Measurements from ENCODE around the gene NCAM1. TPM values are rescaled to one million over a fixed set of nuclear protein-coding genes. Genes with fewer than 3 reads are reported as not detected.
A peak's percentile ranks its signal among the peaks of the same experiment; 100 is the strongest.

The NCAM1 gene
- total RNA-seq, 3 donors from 2014 or later: 6.3 to 97.0 (median 9.3) TPM

DNA sequence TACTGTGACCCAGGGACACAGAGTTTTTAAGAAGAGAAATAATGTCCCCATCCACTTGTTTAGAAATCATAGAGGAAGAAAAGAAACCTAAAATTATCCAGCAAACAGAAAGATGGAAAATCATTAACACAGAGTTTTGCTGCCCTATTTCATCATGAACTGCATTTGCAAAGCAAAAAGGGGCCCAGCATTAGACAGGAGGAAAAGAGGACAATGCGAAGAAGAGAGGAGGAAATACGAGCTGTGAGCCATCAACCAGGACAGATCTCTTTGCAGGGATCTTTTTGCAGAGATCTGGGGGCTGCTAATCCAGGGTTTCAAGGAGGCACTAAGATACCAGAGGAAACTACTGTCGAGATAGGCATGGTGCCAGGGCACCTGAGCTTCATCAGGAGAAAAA lies 14.4 kb upstream of the NCAM1 start:
- H3K4me3 ChIP-seq: no peak overlapping the region
- intact Hi-C loops (cut with DNase I, micrococcal nuclease): no loop called here
- no peak for DNase-seq
- no peak for ATAC-seq
- H3K9me3 ChIP-seq: no peaks in the 10 kb centered on the region
- H3K36me3 ChIP-seq (ENCODE audit: low read depth): no peaks in the 10 kb centered on the region
- no peaks in the 10 kb centered on the region for H3K4me1 ChIP-seq (ENCODE audit: low read depth)
- no peak for TF ChIP-seq CTCF (IDR thresholded peaks at IDR 0.05)

DNA sequence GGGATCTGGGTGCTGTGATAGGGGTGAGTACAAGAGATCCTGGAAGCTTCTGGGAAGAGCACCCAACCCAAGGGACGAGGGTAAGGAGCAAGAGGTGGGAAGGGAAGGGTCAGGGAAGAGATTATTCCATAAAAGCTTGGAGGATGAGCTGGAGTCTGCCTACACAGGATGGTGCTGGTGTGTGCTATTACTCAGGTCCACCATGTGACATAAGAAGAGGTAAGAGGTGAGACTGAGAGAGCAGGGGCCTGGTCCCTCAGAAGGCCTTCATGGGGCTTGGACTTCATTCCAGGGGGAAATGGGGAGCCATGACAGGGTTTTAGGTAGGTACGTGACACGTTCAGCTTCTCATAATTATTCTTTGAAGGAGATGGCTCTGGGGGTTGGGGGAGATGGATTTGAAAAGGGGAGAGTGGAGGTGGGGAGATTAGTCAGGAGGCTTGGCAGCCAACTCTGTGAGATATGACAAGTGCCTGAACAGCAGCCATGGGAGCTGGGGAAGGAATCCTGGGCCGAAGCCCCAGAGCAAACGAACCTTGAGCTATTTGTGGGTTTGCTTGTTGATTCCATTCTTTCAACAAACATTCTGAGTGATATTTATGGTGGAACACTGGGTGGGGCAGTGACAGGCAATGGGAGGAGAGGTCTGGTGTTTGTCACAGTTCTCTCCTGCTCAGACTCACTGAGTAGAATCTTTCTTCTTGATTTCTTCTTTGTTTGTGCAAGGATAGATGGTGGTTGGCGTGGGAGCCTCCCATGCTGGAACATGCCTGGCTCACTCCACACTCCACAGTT lies 11.2 kb upstream of the NCAM1 start:
- Histone ChIP-seq H3K4me1 (ENCODE audit: low read depth) (no peaks in the 10 kb centered on the region), H3K9me3 (no peaks in the 10 kb centered on the region), H3K36me3 (ENCODE audit: low read depth) (no peaks in the 10 kb centered on the region), H3K4me3 (no peak overlapping the region)
- no peak for TF ChIP-seq CTCF (IDR thresholded peaks at IDR 0.05)
- intact Hi-C loops (cut with DNase I, micrococcal nuclease): no loop called here
- no peak for ATAC-seq
- DNase-seq: no peak

DNA sequence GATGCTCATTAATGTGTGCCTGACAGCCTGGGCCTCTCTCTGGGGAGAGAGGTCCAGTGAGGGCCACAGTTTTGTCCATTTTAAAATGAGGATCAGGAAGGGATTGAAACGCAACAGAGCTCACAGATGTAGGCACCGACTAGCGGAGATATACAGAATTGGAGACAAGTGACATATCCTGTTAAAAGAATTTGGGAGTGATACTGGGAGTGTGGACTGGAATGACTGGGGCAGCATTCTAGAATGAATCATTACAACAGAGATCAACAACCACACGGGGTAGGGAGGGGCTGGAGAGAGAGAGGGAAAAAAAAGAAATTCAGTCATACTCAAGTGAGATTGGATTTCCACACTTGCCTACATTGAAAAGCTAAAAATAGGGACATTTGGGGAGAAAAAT lies 2.5 kb upstream of the NCAM1 start:
- DNase-seq: no peak
- intact Hi-C loops (cut with DNase I, micrococcal nuclease): no loop called here
- H3K36me3 ChIP-seq (ENCODE audit: low read depth): no peaks in the 10 kb centered on the region
- no peaks in the 10 kb centered on the region for H3K9me3 ChIP-seq
- no peak overlapping the region for H3K4me3 ChIP-seq
- no peak for ATAC-seq
- TF ChIP-seq CTCF (IDR thresholded peaks at IDR 0.05): no peak
- peaks cover 8% of the 10 kb centered on the region for H3K4me1 ChIP-seq (ENCODE audit: low read depth)

DNA sequence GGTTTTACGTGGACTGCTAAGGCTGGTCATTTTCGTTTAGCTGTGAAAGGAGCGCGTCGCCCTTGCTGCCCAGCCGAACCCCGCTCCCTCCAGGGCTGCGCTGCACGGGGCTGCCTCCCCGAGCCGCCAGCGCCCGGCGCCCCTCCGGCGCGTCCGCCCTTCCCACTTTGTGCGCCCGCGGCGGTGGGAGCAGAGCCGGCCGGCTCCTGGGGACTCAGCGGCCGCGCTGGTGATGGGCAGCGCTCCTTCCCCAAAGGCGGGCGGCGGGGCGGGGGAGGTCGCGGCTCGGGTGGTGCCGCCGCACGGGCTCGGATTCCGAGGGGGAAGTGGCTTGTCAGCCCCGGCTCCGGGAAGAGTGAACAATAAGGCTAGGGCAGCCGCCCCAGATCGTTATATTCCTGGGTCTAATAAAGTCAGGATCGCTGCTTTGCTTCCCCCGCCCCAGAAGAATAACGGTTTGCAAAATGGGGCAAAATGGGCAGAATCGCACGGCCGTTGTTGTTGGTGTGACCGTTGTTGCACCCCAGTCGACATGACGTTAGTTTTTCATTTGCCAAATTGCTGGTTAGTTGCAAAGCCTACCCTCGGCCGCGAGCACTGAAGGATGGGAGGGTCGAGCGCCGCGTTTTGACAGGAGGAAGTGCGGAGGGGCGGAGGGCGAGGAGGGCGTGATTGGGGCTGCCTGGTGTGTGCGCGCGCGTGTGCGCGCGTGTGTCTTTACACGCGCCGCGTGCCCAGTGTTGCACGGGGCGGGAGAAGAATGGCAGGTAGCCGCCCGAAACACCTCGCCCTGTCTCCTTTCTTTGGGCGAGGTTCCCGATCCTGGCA lies 745 bp downstream of the NCAM1 start:
- Histone ChIP-seq H3K9me3 (no peaks in the 10 kb centered on the region), H3K4me3 (no peak overlapping the region), H3K4me1 (ENCODE audit: low read depth) (peaks cover 8% of the 10 kb centered on the region), H3K36me3 (ENCODE audit: low read depth) (no peaks in the 10 kb centered on the region)
- ATAC-seq (peak; percentile 24), DNase-seq (peak; percentile 6 to 48 (median 34))
- no peak for TF ChIP-seq CTCF (IDR thresholded peaks at IDR 0.05)
- intact Hi-C loops (cut with DNase I, micrococcal nuclease): no loop called here

DNA sequence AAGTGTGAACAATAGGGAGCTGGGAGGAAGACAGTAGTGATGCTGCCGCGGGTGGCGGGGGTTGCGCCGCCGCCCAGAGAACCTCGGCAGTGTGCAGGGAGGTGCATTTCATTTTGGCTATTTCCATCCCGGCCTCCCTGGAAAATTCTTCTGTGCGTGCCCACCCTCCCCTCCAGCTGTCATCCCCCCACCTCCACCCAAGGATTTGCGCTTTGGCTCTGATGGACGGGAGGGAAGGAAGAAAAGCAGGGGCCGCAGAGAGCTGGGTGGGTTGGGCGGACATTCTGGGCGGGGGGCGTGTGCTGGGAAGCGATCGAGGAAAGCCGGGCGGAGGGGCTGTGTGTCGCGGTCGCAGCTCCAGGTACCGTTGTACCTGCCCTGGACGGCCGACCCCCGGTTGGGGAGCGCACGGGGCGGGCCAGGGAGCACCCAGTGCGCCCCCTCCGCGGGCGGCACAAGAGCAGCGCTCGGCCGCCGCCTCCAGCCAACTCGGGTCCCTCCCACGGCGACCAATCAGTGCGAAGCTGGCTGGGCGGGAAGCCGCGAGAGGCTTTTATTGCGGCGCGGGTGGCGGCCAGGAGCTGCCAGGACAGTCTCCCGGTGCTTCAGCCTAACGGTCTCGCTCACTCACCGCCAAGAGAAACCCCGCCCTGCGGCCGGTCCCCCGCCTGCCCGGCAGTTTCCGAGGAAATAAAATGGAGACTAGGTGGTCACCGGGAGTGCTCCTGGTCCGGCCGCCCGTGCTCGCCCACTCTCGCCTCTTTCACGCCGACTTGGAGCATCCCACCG lies 1.6 kb downstream of the NCAM1 start:
- intact Hi-C loops (cut with DNase I, micrococcal nuclease): no loop called here
- TF ChIP-seq CTCF (IDR thresholded peaks at IDR 0.05): no peak
- Histone ChIP-seq H3K9me3 (no peaks in the 10 kb centered on the region), H3K4me1 (ENCODE audit: low read depth) (peaks cover 8% of the 10 kb centered on the region), H3K4me3 (peak overlapping the region; percentile 7), H3K36me3 (ENCODE audit: low read depth) (no peaks in the 10 kb centered on the region)
- ATAC-seq (peak; percentile 57), DNase-seq (peak; percentile 27 to 59 (median 55))

Data from mucosa of descending colon (tissue), 3 donors.